GM12872 (cell line): ENCODE measurements around the gene ELF1.

Source experiments
- CTCF ChIP-seq: IDR thresholded peaks from 3 replicates; pipeline ENCODE4 v1.5.1; 2011; ENCODE audit warnings: low read depth, mild to moderate bottlenecking, low read length, moderate library complexity; ENCODE audit not compliant: insufficient read depth

ELF1 gene

GRCh38 chr13:41011382-41011956, 7.6 kb downstream of the ELF1 start:
- no peak for TF ChIP-seq CTCF

GRCh38 chr13:41008349-41008980, 10.7 kb downstream of the ELF1 start:
- no peak for TF ChIP-seq CTCF

- no peak for TF ChIP-seq CTCF
Observed at GRCh38 chr13:41007744-41008128, 11.4 kb downstream of the ELF1 start.

GRCh38 chr13:41006978-41007743, 12.0 kb downstream of the ELF1 start:
- no peak for TF ChIP-seq CTCF

GRCh38 chr13:41006306-41006705, 12.8 kb downstream of the ELF1 start:
- TF ChIP-seq CTCF: no peak

GRCh38 chr13:41005704-41006103, 13.4 kb downstream of the ELF1 start:
- TF ChIP-seq CTCF: no peak

- TF ChIP-seq CTCF: no peak
Observed at GRCh38 chr13:41004875-41005693, 14.0 kb downstream of the ELF1 start.
